Measurements from ENCODE around the gene NKIRAS1. TPM values are rescaled to one million over a fixed set of nuclear protein-coding genes. Genes with fewer than 3 reads are reported as not detected.

NKIRAS1 gene
- total and polyA plus RNA-seq, 12 donors: 9.4 to 24.2 (median 19.1) TPM

DNA sequence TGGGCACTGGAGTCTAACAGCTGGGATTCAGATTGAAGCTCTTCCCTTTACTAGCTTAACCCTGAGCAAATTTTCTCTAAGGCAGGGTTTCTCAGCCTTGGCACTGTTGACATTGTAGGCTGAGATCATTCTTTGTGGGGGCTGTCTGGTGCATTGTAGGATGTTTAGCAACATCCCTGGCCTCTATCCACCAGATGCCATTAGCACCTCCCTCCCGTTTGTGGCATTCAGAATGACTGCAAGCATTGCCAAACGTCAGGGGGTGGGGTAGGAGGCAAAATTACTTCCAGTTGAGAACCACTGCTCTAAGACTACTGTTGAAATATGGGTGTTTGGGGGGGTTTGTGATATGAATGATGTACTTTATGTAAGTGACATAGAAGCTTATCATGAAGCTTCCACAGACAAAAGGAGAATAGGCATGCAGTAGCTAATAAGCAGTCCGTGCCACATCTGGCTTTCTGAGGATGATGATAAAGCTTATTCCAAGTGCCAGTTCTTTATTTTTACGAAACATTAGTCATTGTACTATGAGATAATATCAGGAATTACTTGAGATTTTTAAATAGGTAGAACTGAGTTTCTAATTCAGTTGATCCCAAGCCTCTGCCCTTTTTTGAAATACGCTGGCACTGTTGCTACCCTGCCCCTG lies 39.3 kb downstream of the NKIRAS1 start:
- H3K27ac ChIP-seq: no peak overlapping the region
- intact Hi-C loops (cut with DNase I): no loop called here
- peaks cover 8 to 68% (median 45%) of the 10 kb centered on the region in 9 donors for H3K4me1 ChIP-seq
- no peaks in the 10 kb centered on the region for H3K9me3 ChIP-seq
- ATAC-seq: peak; percentile 14 to 85 (median 49)
- WGBS, 2 donors: 31 to 44% methylated on average over 5 of the region's 5 CpGs
- DNase-seq: peak in 1 of 2 donors; percentile 32
- H3K4me3 ChIP-seq: no peak overlapping the region
- peaks cover 0 to 10% (median 0%) of the 10 kb centered on the region in 9 donors for H3K36me3 ChIP-seq
- TF ChIP-seq, protein P1, sequence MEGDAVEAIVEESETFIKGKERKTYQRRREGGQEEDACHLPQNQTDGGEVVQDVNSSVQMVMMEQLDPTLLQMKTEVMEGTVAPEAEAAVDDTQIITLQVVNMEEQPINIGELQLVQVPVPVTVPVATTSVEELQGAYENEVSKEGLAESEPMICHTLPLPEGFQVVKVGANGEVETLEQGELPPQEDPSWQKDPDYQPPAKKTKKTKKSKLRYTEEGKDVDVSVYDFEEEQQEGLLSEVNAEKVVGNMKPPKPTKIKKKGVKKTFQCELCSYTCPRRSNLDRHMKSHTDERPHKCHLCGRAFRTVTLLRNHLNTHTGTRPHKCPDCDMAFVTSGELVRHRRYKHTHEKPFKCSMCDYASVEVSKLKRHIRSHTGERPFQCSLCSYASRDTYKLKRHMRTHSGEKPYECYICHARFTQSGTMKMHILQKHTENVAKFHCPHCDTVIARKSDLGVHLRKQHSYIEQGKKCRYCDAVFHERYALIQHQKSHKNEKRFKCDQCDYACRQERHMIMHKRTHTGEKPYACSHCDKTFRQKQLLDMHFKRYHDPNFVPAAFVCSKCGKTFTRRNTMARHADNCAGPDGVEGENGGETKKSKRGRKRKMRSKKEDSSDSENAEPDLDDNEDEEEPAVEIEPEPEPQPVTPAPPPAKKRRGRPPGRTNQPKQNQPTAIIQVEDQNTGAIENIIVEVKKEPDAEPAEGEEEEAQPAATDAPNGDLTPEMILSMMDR (IDR thresholded peaks at IDR 0.05): no peak
- no peaks in the 10 kb centered on the region for H3K27me3 ChIP-seq

DNA sequence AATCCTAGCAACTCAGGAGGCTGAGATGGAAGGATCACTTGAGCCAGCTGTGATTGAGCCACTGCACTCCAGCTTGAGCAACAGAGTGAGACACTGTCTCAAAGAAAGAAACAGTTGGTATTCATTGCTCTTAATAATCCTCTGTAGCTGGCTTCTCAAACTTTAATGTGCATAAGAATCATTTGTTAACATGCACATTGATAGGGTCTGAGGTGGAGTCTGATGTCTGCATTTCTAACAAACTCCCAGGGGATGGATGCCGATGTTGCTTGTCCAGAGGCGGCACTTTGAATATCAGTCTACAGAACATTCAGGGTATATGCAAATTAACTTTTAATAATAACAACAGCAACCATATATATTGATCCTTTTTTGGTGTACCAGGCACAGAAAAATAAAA lies 39.9 kb downstream of the NKIRAS1 start:
- WGBS, 2 donors: 65 to 71% methylated on average over 2 of the region's 2 CpGs
- ATAC-seq (no peak), DNase-seq (no peak)
- Histone ChIP-seq H3K27ac (no peak overlapping the region), H3K4me3 (no peak overlapping the region), H3K36me3 (peaks cover 0 to 5% (median 0%) of the 10 kb centered on the region in 9 donors), H3K27me3 (no peaks in the 10 kb centered on the region), H3K9me3 (no peaks in the 10 kb centered on the region), H3K4me1 (peaks cover 8 to 68% (median 45%) of the 10 kb centered on the region in 9 donors)
- intact Hi-C loops (cut with DNase I): no loop called here
- TF ChIP-seq, protein P1 (IDR thresholded peaks at IDR 0.05): no peak

DNA sequence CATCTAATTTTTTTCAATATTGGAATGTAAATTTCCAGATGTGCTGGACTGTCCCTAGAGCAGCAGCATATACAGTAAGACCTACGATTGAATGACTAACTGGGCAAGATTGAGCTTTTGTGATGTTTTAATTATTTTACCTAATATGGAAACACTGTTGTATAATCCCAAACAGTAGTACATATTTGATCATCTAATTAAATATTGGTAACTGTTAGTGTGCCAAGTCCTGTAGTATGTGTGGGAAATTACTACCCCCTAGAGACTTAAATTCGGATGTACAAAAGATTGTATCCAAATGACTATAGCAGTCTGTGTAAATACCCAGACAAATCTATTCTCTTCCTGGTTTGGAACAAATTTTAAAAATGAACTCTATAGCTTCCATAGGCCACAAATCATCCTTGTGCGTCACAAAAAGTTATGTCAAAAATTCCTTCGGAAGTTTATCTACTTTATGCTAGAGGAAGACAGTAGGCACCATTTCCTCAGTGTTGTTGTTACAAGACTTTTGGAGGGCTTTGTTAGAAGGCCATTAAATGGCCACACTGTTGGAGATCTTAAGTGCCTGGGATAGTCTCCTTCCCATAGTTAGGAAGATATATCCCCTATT lies 41.6 kb downstream of the NKIRAS1 start:
- H3K4me3 ChIP-seq: no peak overlapping the region
- no peaks in the 10 kb centered on the region for H3K9me3 ChIP-seq
- DNase-seq: no peak
- H3K27me3 ChIP-seq: no peaks in the 10 kb centered on the region
- H3K4me1 ChIP-seq: peaks cover 8 to 60% (median 38%) of the 10 kb centered on the region in 9 donors
- no peak overlapping the region for H3K27ac ChIP-seq
- H3K36me3 ChIP-seq: no peaks in the 10 kb centered on the region
- no peak for ATAC-seq
- TF ChIP-seq, protein P1 (IDR thresholded peaks at IDR 0.05): no peak
- WGBS, 2 donors: 57 to 60% methylated on average over 4 of the region's 4 CpGs
- intact Hi-C loops (cut with DNase I): no loop called here

DNA sequence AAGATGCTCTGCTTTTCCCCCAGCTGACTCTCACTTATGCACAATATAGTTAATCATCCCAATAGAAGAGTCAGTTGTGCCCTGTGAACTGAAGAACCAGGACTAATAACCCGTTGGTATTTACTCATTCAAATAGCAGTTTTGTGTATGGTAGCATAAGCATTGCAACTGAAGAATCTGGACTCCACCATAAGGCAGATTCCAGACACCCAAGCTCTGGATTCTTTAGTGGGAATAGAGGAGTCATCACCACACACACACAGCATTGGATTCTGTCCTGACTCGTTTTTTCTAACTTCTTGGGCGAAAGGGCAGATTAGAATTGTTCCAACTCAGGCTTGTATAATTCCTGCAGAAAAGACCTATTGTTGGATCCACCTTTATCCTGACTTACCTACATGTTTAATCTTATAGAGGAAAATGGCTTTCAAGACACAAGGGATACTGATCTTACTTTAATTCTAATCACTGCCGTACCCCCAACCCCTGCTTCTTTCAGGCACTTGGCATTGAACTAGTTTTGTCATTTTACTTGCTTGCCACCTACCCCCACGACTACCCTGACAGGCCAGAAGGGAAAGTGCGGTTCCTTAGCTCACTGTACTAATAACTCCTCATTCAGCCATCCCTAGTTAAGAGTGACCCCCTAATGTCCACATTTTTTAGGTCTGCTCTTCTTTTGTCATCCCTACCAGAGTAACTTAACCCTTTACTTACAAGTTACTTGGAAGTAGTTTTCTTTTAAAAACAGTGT lies 42.3 kb downstream of the NKIRAS1 start:
- Histone ChIP-seq H3K27me3 (no peaks in the 10 kb centered on the region), H3K36me3 (no peaks in the 10 kb centered on the region), H3K27ac (no peak overlapping the region), H3K4me1 (peaks cover 8 to 66% (median 44%) of the 10 kb centered on the region in 9 donors), H3K4me3 (no peak overlapping the region), H3K9me3 (no peaks in the 10 kb centered on the region)
- WGBS, 2 donors: 59 to 64% methylated on average over 6 of the region's 6 CpGs
- intact Hi-C loops (cut with DNase I): no loop called here
- peak in 1 of 8 donors; percentile 16 for ATAC-seq
- TF ChIP-seq, protein P1 (IDR thresholded peaks at IDR 0.05): no peak
- DNase-seq: no peak

Measured in heart right ventricle (tissue), 16 donors.